Colonic mucosa (tissue), 4 donors: ENCODE results near the gene POC1A. TPM values are rescaled to one million over a fixed set of nuclear protein-coding genes. Genes with fewer than 3 reads are reported as not detected.

Source experiments
- DNase-seq: peaks from one replicate; pipeline ENCODE4 v3.0.0-alpha.2; 2020
- H3K27ac ChIP-seq: fragments of 200-600 bp; one replicate; pipeline ENCODE4 v1.8.0; 2021
- H3K27me3 ChIP-seq: fragments of 200-600 bp; one replicate; pipeline ENCODE4 v1.8.0; 2021
- H3K36me3 ChIP-seq: fragments of 200-600 bp; one replicate; pipeline ENCODE4 v1.8.0; 2021
- H3K4me1 ChIP-seq: fragments of 200-600 bp; one replicate; pipeline ENCODE4 v1.8.0; 2021; ENCODE audit warnings: mild to moderate bottlenecking
- H3K4me3 ChIP-seq: fragments of 200-600 bp; one replicate; pipeline ENCODE4 v1.8.0; 2021
- H3K9ac ChIP-seq, 2 donors: one replicate each; pipeline ENCODE4 v1.7.0; 2013; ENCODE audit warnings: control low read depth in 2 of 2, low read depth in 2 of 2, low read length in 2 of 2
- H3K9me3 ChIP-seq: fragments of 200-600 bp; one replicate; pipeline ENCODE4 v1.8.0; 2021
- CTCF ChIP-seq: fragments of 200-600 bp; IDR thresholded peaks from one replicate; pipeline ENCODE4 v1.8.0; 2022; ENCODE audit warnings: antibody characterized with exemption, mild to moderate bottlenecking
- intact Hi-C: fragments of 100-400 bp; cut with DNase I; formaldehyde crosslinking; loops from one replicate; pipeline ENCODE4 v1.14.1; 2022
- total RNA-seq, 2 donors: library from RNA; stranded (reverse); fragmentation: NEBNext Ultra II Directional in 1 of 2; extraction: Animal tissue kit (Norgen Biotek cat#: 25700) in 1 of 2; gene quantifications; one replicate each; pipeline ENCODE4 v1.2.1, GENCODE V29; 2021
- donor health status: healthy.
- donor health status: DM: no; HTN: no; CAD: no.
- donor health status: DM: no; HTN: no; CAD: no.

Gene POC1A
- total RNA-seq, 2 donors from 2014 or later: 7.6 to 33.7 TPM

GRCh38 chr3:52177701-52178042 is 23.4 kb upstream of the POC1A start:
- H3K4me3 ChIP-seq: no peak overlapping the region
- TF ChIP-seq CTCF: no peak
- no peaks in the 10 kb centered on the region for H3K9me3 ChIP-seq
- no peak for DNase-seq
- H3K27ac ChIP-seq: no peak overlapping the region
- no peak overlapping the region for H3K9ac ChIP-seq
- no peaks in the 10 kb centered on the region for H3K4me1 ChIP-seq
- intact Hi-C loops: no loop called here
- no peaks in the 10 kb centered on the region for H3K27me3 ChIP-seq
- no peaks in the 10 kb centered on the region for H3K36me3 ChIP-seq

GRCh38 chr3:52176951-52177700 is 22.9 kb upstream of the POC1A start:
- DNase-seq: no peak
- H3K9ac ChIP-seq: no peak overlapping the region

GRCh38 chr3:52176180-52176752 is 22.0 kb upstream of the POC1A start:
- H3K9me3 ChIP-seq: no peaks in the 10 kb centered on the region
- no peaks in the 10 kb centered on the region for H3K36me3 ChIP-seq
- H3K9ac ChIP-seq: no peak overlapping the region
- H3K4me1 ChIP-seq: no peaks in the 10 kb centered on the region
- intact Hi-C loops: no loop called here
- no peak for DNase-seq
- H3K27me3 ChIP-seq: no peaks in the 10 kb centered on the region
- TF ChIP-seq CTCF: no peak
- H3K4me3 ChIP-seq: no peak overlapping the region
- H3K27ac ChIP-seq: no peak overlapping the region

More at GRCh38 chr3:52176951-52177700, 22.9 kb upstream of the POC1A start:
- H3K9me3 ChIP-seq: no peaks in the 10 kb centered on the region
- TF ChIP-seq CTCF: no peak
- H3K36me3 ChIP-seq: no peaks in the 10 kb centered on the region
- no peak overlapping the region for H3K4me3 ChIP-seq
- no peak overlapping the region for H3K27ac ChIP-seq
- intact Hi-C loops: no loop called here
- H3K4me1 ChIP-seq: no peaks in the 10 kb centered on the region
- no peaks in the 10 kb centered on the region for H3K27me3 ChIP-seq

- TF ChIP-seq CTCF: no peak
- intact Hi-C loops: no loop called here
- no peak overlapping the region for H3K27ac ChIP-seq
- H3K9ac ChIP-seq: no peak overlapping the region
- no peak overlapping the region for H3K4me3 ChIP-seq
- no peaks in the 10 kb centered on the region for H3K9me3 ChIP-seq
- DNase-seq: no peak
- H3K27me3 ChIP-seq: no peaks in the 10 kb centered on the region
- no peaks in the 10 kb centered on the region for H3K4me1 ChIP-seq
- H3K36me3 ChIP-seq: no peaks in the 10 kb centered on the region
These were observed 21.4 kb upstream of the POC1A start for GRCh38 chr3:52175416-52176179.

GRCh38 chr3:52174896-52175295 is 20.7 kb upstream of the POC1A start:
- Histone ChIP-seq H3K27me3 (no peaks in the 10 kb centered on the region), H3K9me3 (no peaks in the 10 kb centered on the region), H3K4me1 (no peaks in the 10 kb centered on the region), H3K9ac (no peak overlapping the region), H3K4me3 (no peak overlapping the region), H3K27ac (no peak overlapping the region), H3K36me3 (no peaks in the 10 kb centered on the region)
- DNase-seq: no peak
- no peak for TF ChIP-seq CTCF
- intact Hi-C loops: no loop called here
